Mesenchymal stem cell (in vitro differentiated cells and primary cell): ENCODE data around the gene TSSK3.

Experiments
- DNase-seq: peaks from one replicate; pipeline ENCODE4 v3.0.0-alpha.2; 2013
- H2AFZ ChIP-seq: one replicate; pipeline ENCODE4 v1.6.1; 2013; ENCODE audit warnings: low read depth, mild to moderate bottlenecking, control low read depth, inconsistent platforms, low read length, moderate library complexity
- H2AK5ac ChIP-seq: 2 replicates; pipeline ENCODE4 v1.6.1; 2013; ENCODE audit warnings: low read length, moderate library complexity, mild to moderate bottlenecking, inconsistent platforms; ENCODE audit not compliant: severe bottlenecking
- H2BK120ac ChIP-seq: one replicate; pipeline ENCODE4 v1.6.1; 2013; ENCODE audit warnings: low read depth, mild to moderate bottlenecking, inconsistent platforms, low read length, moderate library complexity
- H2BK12ac ChIP-seq, 2 experiments: one replicate each; pipeline ENCODE4 v1.6.1; 2013; ENCODE audit warnings: inconsistent platforms in 2 of 2, low read length in 2 of 2, mild to moderate bottlenecking in 2 of 2, moderate library complexity in 2 of 2, control low read depth in 1 of 2
- H2BK15ac ChIP-seq: one replicate; pipeline ENCODE4 v1.6.1; 2013; ENCODE audit warnings: mild to moderate bottlenecking, low read depth, inconsistent platforms; ENCODE audit not compliant: poor library complexity, severe bottlenecking
- H2BK5ac ChIP-seq: 2 replicates; pipeline ENCODE4 v1.6.1; 2013; ENCODE audit warnings: low read depth, mild to moderate bottlenecking, low read length, control low read depth, inconsistent platforms; ENCODE audit not compliant: poor library complexity, severe bottlenecking
- H3K14ac ChIP-seq, 2 experiments: one replicate each; pipeline ENCODE4 v1.6.1; 2013; ENCODE audit warnings: inconsistent platforms in 2 of 2, low read length in 2 of 2, control low read depth in 1 of 2, mild to moderate bottlenecking in 1 of 2, moderate library complexity in 1 of 2
- H3K18ac ChIP-seq, 2 experiments: one replicate each; pipeline ENCODE4 v1.6.1; 2013; ENCODE audit warnings: inconsistent platforms in 2 of 2, low read length in 2 of 2, control low read depth in 1 of 2, low read depth in 1 of 2, mild to moderate bottlenecking in 1 of 2
- H3K23ac ChIP-seq, 2 experiments: one replicate each; pipeline ENCODE4 v1.6.1; 2013; ENCODE audit warnings: inconsistent platforms in 2 of 2, low read length in 2 of 2, mild to moderate bottlenecking in 2 of 2, moderate library complexity in 2 of 2, control low read depth in 1 of 2
- H3K27ac ChIP-seq: 2 replicates; pipeline ENCODE4 v1.5.1; 2013; ENCODE audit warnings: mild to moderate bottlenecking, moderate library complexity, low read length, control low read depth, inconsistent platforms; ENCODE audit not compliant: poor library complexity, severe bottlenecking
- H3K27me3 ChIP-seq, 2 experiments: 2 replicates each; pipeline versions ENCODE4 v1.6.1 to v1.7.0; 2013; ENCODE audit warnings: low read length in 2 of 2, mild to moderate bottlenecking in 2 of 2, moderate library complexity in 2 of 2, control low read depth in 1 of 2, inconsistent platforms in 1 of 2; ENCODE audit not compliant: control insufficient read depth in 1 of 2, insufficient read depth in 1 of 2
- H3K36me3 ChIP-seq, 2 experiments: 2 replicates each; pipeline versions ENCODE4 v1.6.1 to v1.7.0; 2013; ENCODE audit warnings: low read length in 2 of 2, control low read depth in 1 of 2, inconsistent platforms in 1 of 2, low read depth in 1 of 2, mild to moderate bottlenecking in 1 of 2; ENCODE audit not compliant: insufficient read depth in 2 of 2, control insufficient read depth in 1 of 2
- H3K4ac ChIP-seq, 2 experiments: one replicate each; pipeline ENCODE4 v1.6.1; 2013; ENCODE audit warnings: inconsistent platforms in 2 of 2, low read length in 2 of 2, mild to moderate bottlenecking in 2 of 2, moderate library complexity in 2 of 2, control low read depth in 1 of 2, low read depth in 1 of 2
- H3K4me1 ChIP-seq: 2 replicates; pipeline ENCODE4 v1.6.1; 2013; ENCODE audit warnings: low read depth, low read length, control low read depth; ENCODE audit not compliant: control insufficient read depth, insufficient read depth
- H3K4me2 ChIP-seq: 2 replicates; pipeline ENCODE4 v1.6.1; 2013; ENCODE audit warnings: low read length, mild to moderate bottlenecking, inconsistent platforms; ENCODE audit not compliant: poor library complexity, severe bottlenecking
- H3K4me3 ChIP-seq, 2 experiments: 2 replicates each; pipeline versions ENCODE4 v1.5.1 to v1.7.0; 2013; ENCODE audit warnings: low read length in 2 of 2, mild to moderate bottlenecking in 2 of 2, control low read depth in 1 of 2, low read depth in 1 of 2; ENCODE audit not compliant: insufficient read depth in 1 of 2
- H3K79me1 ChIP-seq: replicated peaks from 2 replicates; pipeline ENCODE4 v1.6.1; 2013; ENCODE audit warnings: mild to moderate bottlenecking, control low read depth, low read length, inconsistent platforms; ENCODE audit not compliant: poor library complexity, severe bottlenecking
- H3K9ac ChIP-seq: 2 replicates; pipeline ENCODE4 v1.7.0; 2013; ENCODE audit warnings: mild to moderate bottlenecking, low read length, moderate library complexity
- H3K9me3 ChIP-seq: 2 replicates; pipeline ENCODE4 v1.7.0; 2013; ENCODE audit warnings: mild to moderate bottlenecking, low read length; ENCODE audit not compliant: control insufficient read depth
- H4K8ac ChIP-seq: one replicate; pipeline ENCODE4 v1.6.1; 2013; ENCODE audit warnings: inconsistent platforms, mild to moderate bottlenecking, low read length, moderate library complexity
- H4K91ac ChIP-seq: one replicate; pipeline ENCODE4 v1.6.1; 2013; ENCODE audit warnings: mild to moderate bottlenecking, low read length, inconsistent platforms
- WGBS: methylation state at CpG from one replicate; pipeline ENCODE4 v1.1.7; 2013; ENCODE audit warnings: mixed read lengths; 5-methylcytosine and 5-hydroxymethylcytosine counted together

TSSK3 gene

DNA sequence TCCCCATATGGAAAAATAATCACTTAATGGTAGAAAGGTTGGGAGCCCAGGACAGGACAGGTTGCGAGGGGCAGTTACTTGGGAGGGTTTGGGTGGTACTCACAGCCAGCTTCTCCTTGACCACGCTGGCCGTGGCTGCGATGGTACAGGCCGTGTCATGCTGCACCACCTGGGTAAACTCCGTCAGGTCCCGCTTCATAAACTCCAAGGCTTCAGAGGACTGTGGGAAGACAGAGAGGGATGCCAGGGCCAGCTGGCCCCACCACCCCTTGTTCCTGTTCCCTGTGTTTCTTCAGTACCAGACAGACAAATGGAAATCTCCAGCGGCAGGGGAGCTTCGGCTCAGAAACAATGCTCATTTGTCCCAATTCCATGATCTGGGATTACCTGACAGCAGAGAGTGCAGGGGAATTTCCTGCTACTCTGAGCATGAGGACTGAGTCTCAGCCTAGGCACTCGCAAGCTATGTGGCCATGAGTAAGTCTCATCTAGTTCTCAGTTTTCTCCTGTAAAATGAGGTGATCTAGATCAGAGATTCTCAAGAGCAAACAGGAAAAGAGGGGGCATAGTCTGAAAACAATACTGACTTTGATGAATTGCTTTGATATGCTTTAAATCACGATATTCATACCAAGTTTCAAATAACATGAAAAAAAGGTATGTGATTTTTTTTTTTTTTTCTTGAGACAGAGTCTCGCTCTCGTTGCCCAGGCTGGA lies 24.5 kb downstream of the TSSK3 start:
- no peak overlapping the region for H3K4me3 ChIP-seq
- WGBS, result 96% methylated on average over 12 of the region's 13 CpGs

DNA sequence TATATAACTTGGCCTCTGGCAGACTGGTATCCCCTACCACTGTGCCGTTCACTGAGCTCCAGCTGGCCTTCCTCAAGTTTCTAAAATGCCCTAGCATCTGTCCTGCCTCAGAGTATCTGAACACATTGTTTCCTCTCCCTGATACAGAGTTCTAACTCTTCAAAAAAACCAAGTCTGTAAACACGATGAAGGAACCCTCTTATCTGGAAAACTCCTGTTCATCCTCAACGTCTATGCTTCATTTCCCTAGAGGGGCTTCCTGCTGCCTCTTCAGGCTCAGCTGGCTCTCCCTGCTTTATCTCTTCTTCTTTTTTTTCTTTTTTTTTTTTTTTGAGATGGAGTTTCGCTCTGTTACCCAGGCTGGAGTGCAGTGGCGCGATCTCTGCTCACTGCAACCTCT lies 26.3 kb downstream of the TSSK3 start:
- H2BK15ac ChIP-seq, result no peak overlapping the region
- H3K9me3 ChIP-seq, result no peaks in the 10 kb centered on the region
- H2AK5ac ChIP-seq, result no peak overlapping the region
- H3K4me3 ChIP-seq, result no peak overlapping the region
- peaks cover 45 to 80% of the 10 kb centered on the region in 2 experiments for H3K36me3 ChIP-seq
- H2AFZ ChIP-seq, result no peak overlapping the region
- H2BK12ac ChIP-seq, result no peak overlapping the region
- H3K4ac ChIP-seq, result no peak overlapping the region
- no peak overlapping the region for H3K27ac ChIP-seq
- H3K18ac ChIP-seq, result no peak overlapping the region
- peaks cover 6% of the 10 kb centered on the region for H3K4me1 ChIP-seq
- H3K4me2 ChIP-seq, result no peak overlapping the region
- H2BK5ac ChIP-seq, result no peak overlapping the region
- no peak overlapping the region for H4K8ac ChIP-seq
- H3K9ac ChIP-seq, result no peak overlapping the region
- no peak for DNase-seq
- H4K91ac ChIP-seq, result no peak overlapping the region
- no peak overlapping the region for H2BK120ac ChIP-seq
- WGBS, result 85% methylated on average over 3 of the region's 6 CpGs
- H3K14ac ChIP-seq, result no peak overlapping the region
- H3K79me1 ChIP-seq, result peaks cover 43% of the 10 kb centered on the region
- H3K23ac ChIP-seq, result no peak overlapping the region
- no peaks in the 10 kb centered on the region for H3K27me3 ChIP-seq

More for the DNA sequence above, 24.5 kb downstream of the TSSK3 start:
- Histone ChIP-seq H2BK15ac (no peak overlapping the region), H2AK5ac (no peak overlapping the region), H3K4me1 (no peaks in the 10 kb centered on the region), H3K27ac (no peak overlapping the region), H2AFZ (no peak overlapping the region), H3K9me3 (no peaks in the 10 kb centered on the region), H3K4ac (no peak overlapping the region), H3K36me3 (peaks cover 54 to 93% of the 10 kb centered on the region in 2 experiments), H3K9ac (no peak overlapping the region), H3K27me3 (no peaks in the 10 kb centered on the region), H3K79me1 (peaks cover 41% of the 10 kb centered on the region), H2BK5ac (no peak overlapping the region), H2BK120ac (no peak overlapping the region), H3K14ac (no peak overlapping the region), H4K8ac (no peak overlapping the region), H3K18ac (no peak overlapping the region), H3K23ac (no peak overlapping the region), H4K91ac (no peak overlapping the region), H2BK12ac (no peak overlapping the region), H3K4me2 (no peak overlapping the region)
- DNase-seq, result no peak

DNA sequence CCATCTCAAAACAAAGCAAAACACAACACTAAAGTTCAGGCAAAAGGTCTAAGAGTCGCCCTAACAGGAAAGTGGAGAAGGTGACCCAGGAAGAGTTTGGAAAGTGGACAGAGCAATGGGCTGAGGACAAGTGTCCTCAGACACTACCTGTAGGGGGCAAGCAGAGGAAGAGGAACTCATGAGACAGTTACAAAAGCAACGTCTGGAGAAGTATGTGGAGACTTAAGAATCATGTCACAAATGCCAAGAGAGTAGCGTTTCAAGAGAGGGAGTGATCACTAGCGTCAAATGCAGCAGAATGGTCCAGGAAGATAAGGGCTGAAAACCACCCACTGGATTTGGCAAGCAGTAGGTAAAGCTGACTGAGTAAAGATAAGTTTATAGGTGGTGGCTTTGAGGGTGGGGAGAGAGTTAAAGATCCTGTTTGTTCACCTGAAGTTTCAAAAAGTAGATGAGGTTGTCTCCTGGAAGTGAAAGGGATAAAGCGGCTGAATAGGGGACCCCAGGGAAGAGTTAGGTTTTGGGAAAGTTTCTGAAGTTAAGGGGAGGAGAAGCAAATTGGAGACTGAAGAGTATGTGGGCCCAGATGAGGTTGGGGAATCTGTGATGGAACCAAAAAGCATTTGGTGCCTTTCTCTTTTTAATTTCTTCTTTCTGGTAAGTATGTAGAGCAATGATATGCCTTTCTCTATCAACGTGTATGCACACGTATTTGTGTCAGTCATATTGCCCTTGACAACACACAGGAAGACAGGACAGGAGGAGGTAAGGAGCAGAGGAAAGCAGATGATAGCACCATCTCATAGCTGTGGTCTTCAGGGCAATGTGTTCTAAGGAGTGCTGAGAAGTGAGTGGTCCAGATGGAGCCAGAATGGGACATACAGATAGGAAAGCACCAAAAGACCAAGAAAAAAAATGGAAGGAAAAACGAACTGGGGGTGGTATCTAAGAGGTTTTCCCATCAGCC lies 28.8 kb downstream of the TSSK3 start:
- 94% methylated on average over 7 of the region's 8 CpGs for WGBS
- DNase-seq, result no peak
- Histone ChIP-seq H3K4me3 (no peak overlapping the region), H3K9ac (no peak overlapping the region), H3K4me2 (no peak overlapping the region), H3K14ac (no peak overlapping the region), H3K27ac (no peak overlapping the region), H3K4me1 (peaks cover 7% of the 10 kb centered on the region), H3K23ac (no peak overlapping the region), H2BK5ac (no peak overlapping the region), H3K4ac (no peak overlapping the region), H3K18ac (no peak overlapping the region), H2BK15ac (no peak overlapping the region), H3K79me1 (peaks cover 38% of the 10 kb centered on the region), H3K9me3 (no peaks in the 10 kb centered on the region), H2BK120ac (no peak overlapping the region), H2AFZ (no peak overlapping the region), H3K36me3 (peaks cover 31 to 57% of the 10 kb centered on the region in 2 experiments), H2BK12ac (no peak overlapping the region), H3K27me3 (no peaks in the 10 kb centered on the region), H4K91ac (no peak overlapping the region), H2AK5ac (no peak overlapping the region), H4K8ac (no peak overlapping the region)

DNA sequence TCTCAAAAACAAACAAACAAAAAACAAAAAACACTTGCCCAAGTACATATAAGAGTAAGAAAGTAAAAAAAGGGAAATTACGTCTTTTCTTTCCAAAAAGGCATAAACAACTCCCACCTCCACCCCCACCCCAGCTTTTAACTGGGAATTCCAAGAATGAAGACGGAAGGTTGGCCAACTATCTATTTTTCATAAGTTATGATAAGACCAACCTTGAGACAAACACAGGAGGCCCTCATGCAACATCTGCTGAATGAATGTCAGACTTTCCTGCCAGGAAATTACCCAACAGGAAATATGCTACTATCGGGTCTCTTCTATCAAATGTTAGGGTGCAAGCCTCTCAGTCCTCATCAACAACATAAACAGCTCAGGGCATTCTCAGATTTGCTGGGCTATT lies 30.0 kb downstream of the TSSK3 start:
- Histone ChIP-seq H2AFZ (no peak overlapping the region), H3K79me1 (peaks cover 35% of the 10 kb centered on the region), H2BK5ac (no peak overlapping the region), H2BK120ac (no peak overlapping the region), H2AK5ac (no peak overlapping the region), H3K9me3 (no peaks in the 10 kb centered on the region), H3K4me2 (no peak overlapping the region), H4K8ac (no peak overlapping the region), H2BK15ac (no peak overlapping the region), H4K91ac (no peak overlapping the region), H3K27me3 (no peaks in the 10 kb centered on the region), H3K9ac (no peak overlapping the region), H3K4me1 (peaks cover 7% of the 10 kb centered on the region), H3K27ac (no peak overlapping the region), H3K36me3 (peaks cover 26 to 47% of the 10 kb centered on the region in 2 experiments), H3K23ac (no peak overlapping the region), H3K4me3 (no peak overlapping the region), H2BK12ac (no peak overlapping the region), H3K4ac (no peak overlapping the region), H3K14ac (no peak overlapping the region), H3K18ac (no peak overlapping the region)
- 85% methylated on average over 3 of the region's 3 CpGs for WGBS
- no peak for DNase-seq
